Stimulated activated CD4-positive, alpha-beta T cell treated with anti-CD3 and anti-CD28 coated beads, Interleukin-4, amount 100 ng/mL, for 1 hour (primary cell): Measurements from ENCODE around the gene BMP7.

Source experiments
- DNase-seq: peaks from one replicate; pipeline ENCODE4 v3.0.0-alpha.2; 2020

The BMP7 gene

DNA sequence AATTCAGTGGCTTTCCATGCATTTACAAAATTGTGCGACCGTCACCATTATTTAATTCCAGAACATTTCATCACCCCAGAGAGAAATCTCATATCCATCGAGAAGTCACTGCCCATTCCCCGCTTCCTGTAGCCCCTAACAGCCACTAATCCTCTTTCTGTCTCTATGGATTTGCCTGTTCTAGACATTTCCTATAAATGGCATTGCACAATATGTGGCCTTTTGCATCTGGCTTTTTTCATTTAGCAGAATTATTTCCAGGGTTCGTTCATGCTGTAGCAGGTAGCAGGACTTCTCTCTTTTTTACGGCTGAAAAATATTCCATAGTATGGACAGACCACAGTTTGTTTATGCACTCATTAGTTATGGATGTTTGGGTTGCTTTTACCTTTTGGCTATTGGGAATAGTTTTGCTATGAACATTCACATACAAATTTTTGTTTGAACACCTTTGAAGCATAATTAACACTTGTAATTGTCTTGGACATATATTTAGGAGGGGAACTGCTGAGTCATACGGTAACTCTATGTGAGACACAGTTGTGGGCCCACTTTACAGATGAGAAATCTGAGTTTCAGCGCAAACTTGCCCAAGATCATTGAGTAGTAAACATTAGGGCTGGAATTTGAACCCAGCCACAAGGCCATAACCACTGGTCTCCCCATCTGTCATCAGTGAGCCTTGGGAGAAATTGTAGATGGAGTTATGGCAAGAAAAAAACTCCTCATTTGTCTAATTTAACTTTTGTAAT is 126.9 kb downstream of the BMP7 start:
- no peak for DNase-seq

- DNase-seq: no peak
Observed at GRCh38 chr20:57138198-57138995, 128.0 kb downstream of the BMP7 start.

GRCh38 chr20:57137676-57138075 is 128.8 kb downstream of the BMP7 start:
- DNase-seq: no peak

DNA sequence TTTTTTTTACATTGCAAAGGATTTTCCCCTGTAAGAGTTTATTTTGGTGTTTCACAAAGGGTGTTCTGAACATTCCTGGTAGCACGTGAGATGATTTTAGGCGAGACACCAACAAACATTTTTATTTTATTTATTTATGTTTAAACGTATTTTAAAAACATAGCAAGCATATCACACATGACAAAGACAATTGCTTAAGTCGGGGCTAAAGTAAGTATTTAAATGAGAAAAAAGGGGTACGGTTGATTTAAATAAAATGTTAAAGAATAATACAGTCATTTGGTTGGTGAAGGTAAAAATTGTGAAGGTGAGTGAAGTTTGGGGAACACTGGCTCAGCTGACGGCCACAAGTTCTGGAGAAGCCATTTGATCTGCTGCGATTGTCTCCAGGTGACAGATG is 129.7 kb downstream of the BMP7 start:
- no peak for DNase-seq

GRCh38 chr20:57135875-57136274 is 130.6 kb downstream of the BMP7 start:
- no peak for DNase-seq

DNA sequence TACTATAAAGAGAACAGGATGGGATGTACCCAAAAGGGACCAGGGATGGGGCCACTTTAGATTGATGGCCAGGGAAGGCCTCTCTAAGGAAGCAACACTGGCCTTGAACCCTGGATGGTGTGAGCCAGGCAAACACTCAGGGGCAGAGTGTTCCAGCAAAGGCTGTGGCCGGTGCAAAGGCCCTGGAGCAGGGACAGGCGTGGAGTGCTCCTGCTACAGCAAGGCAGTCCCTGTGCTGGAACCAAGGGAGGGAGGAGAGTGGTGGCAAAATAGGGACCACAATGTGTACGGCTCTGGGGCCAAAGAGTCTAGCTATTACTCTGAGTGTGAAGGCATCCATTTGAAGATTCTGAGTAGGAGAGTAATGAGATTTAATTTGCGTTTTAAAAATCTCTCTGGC is 131.6 kb downstream of the BMP7 start:
- no peak for DNase-seq

DNA sequence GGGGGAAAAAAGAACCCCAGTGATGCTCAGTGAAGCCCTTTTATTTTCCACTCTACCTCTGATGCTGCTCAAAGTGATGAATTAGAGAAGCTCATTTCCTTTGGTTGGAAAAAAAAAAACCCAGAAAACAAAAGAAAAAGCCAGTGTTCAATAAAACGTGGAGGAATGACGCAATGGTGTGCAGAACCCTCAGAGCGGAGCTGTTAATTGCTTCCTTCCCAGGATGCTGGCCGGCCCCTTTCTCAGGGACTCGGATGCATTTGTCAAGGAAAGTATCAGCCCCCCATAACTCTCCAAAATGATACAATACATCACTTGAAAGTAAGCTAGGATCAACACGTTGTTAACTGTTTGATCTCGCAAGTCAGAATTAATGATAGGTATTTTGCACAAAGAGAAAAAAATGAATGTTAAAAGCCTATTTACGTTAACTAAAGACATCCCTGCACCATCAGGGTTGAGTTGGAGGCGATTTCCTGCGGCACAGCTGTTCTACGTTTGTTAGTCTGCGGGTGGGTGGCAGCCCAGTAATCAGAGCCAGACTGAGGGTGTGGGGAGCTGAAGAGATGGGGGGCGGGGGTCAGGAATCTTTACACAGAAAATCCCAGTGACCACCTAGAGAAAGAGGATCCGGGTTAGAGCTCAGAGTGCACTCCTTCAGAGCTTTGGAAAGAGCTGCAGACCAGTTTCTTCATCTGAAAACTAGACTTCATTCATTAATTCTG is 132.4 kb downstream of the BMP7 start:
- no peak for DNase-seq

DNA sequence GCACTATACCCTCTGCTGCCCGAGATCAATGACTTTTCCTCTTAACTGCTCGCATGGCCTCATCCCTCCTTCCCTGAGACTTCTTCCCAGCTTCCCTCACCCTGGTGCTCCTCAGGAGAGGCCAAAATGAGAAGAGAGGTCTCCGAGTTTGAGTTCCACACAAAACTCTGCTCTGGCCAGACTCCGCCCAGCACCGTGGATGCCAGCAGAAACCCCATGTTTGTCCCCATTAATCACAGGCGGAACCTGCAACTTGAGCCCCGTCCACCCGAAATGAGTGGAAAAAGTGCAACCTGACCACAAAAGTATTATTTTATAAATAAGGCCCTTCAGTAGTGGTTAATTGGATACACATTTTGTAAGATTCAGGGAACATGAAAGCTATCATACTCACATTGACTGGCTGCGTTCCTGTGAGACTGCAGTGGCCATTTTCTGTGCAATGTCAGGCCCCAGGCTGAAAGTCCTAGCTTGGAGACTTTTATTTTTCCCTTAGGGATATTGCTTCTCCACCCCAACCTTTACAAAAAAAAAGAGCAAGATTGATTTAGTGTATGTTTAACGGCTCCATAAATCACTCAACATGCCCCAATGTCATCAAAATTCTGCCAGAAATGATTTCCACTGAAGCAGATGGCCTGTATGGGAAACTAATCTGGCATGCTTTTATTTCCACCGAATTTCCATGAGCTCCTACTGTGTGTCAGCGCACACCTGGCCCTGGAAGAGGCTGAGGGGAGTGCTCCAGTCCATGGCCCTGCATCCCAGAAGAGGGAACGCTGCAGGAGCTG is 134.6 kb downstream of the BMP7 start:
- no peak for DNase-seq

- DNase-seq: no peak
Observed at GRCh38 chr20:57131077-57131476, 135.4 kb downstream of the BMP7 start.

- no peak for DNase-seq
Observed at GRCh38 chr20:57130160-57130772, 136.2 kb downstream of the BMP7 start.

DNA sequence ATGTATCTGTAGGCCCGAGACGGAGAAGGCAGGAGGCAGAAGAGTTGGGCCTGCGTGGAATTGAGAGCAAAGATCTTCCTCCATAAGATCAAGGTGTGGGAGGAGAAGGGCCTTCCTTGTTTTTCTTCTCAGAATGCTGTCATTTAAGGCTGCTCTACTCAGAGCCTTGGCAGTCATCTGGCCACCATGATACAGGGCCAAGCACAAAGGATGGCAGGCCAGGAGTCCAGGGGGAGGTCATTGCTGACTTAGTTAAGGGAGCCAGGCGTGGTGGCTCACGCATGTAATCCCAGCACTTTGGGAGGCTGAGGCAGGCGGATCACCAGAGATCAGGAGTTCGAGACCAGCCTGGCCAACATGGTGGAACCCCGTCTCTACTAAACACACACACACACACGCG is 137.1 kb downstream of the BMP7 start:
- DNase-seq: no peak

DNA sequence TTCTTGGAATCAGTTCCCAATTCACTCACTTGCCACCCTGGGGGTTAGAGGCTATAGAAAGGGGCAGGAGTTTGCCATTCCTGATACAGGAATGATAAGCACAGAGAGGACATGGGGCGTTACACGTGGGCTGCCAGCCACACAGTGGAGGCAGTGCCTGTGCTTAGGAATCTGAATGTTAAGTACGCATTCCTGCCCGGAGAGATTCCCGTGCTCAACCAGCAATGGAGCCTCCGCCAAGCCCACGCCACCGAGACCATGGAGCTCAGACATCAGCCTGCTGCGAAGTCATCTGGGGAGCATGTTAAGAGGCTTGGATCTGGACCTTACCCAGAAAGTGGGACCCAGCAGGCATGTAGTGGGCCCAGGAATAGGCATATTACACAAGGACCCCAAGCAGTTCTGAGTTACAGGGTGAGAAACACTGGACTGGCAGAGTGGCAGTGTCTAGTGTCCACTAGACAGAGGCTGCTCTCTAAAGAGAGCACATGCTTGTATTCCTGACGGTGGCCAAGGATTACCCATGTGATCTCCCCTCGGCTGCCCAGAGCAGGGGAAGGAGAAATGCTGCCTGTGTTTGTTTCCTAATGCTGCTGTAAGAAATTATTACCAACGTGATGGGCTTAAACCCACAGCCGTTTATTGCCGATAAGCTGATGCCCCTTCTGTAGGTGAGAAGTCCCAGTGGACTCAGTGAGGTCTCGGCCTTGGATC is 138.2 kb downstream of the BMP7 start:
- no peak for DNase-seq

- no peak for DNase-seq
Observed at GRCh38 chr20:57126481-57127092, 139.9 kb downstream of the BMP7 start.

DNA sequence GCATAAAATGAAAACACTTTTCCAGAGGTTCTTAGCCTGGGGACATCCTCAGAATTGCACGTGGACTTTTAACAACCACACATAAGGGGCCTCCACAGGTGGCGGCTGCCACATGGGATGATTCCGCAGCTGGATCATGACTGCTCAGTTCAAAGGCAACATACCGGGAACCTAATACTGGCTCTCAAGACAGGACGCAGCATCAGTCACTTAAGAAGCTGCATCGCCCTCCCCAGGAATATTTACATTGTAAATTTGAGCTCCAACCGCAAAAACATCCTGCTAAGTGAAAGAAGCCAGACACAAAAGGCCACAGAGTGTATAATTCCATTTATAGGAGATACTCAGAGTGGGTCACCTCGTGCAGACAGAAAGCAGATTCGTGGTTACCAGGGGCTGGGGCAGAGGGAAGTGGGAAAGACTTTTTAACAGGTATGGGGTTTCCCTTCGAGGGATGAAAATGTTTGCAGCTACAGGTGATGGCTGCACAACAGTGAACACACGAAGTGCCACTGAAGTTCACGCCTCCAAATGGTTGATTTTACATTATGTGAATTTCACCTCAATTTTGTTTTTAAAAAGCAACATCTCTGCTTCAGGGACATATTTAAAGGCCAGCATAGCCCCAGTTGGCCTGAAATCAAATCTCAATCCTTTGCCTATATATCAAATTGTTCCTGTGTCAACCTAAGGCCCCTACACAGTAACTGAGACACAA is 141.5 kb downstream of the BMP7 start:
- DNase-seq: no peak

GRCh38 chr20:57124366-57124765 is 142.1 kb downstream of the BMP7 start:
- no peak for DNase-seq

DNA sequence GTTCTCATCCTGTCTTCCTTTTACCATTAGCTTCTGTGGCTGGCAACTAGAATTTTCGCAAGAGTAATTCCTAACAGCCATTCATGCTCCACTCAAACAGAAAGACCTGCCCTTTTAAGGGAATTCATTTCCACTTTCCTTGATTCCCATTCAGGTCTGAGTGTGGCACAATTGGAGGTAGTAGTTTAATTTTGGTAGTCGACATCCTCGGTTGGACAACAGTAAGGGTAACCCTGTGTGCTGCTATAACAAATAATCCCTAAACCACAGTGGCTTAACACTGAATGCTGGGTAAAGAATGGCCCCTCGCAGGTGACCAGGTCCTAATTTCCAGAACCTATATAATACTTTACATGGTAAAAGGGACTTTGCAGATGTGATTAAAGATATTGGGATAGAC is 142.9 kb downstream of the BMP7 start:
- DNase-seq: no peak

GRCh38 chr20:57122536-57123489 is 143.6 kb downstream of the BMP7 start:
- DNase-seq: no peak

DNA sequence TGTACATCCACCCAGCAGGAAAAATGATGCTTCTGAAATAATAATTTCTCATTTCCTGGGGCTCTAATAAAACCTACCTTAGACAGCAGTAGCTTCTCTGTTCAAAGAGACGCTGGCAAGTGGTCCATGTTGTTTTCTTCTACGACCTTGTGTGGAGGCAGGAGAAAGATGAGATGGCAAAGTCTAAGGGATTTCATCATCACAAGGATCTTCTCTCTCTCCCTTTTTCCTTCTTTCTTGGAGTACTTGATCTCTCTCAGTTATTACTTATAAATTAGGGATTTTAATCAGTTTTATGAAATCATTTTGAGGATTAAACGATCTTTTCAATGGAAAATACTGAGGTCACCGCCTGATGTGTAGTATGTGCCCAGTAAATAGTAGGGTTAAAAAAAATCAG is 147.5 kb downstream of the BMP7 start:
- DNase-seq: no peak
